Pericardium fibroblast (primary cell): ENCODE data around the gene RDH14. TPM values are rescaled to one million over a fixed set of nuclear protein-coding genes. Genes with fewer than 3 reads are reported as not detected.

Experiments
- total RNA-seq: library from RNA; depleted of rRNA; stranded (reverse); fragments of >200 nt; gene quantifications from 2 replicates; pipeline ENCODE4 v1.2.3, GENCODE V29; 2015

Gene RDH14, protein sequence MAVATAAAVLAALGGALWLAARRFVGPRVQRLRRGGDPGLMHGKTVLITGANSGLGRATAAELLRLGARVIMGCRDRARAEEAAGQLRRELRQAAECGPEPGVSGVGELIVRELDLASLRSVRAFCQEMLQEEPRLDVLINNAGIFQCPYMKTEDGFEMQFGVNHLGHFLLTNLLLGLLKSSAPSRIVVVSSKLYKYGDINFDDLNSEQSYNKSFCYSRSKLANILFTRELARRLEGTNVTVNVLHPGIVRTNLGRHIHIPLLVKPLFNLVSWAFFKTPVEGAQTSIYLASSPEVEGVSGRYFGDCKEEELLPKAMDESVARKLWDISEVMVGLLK
- 35.1 and 37.7 TPM in 2 replicates for total RNA-seq

DNA sequence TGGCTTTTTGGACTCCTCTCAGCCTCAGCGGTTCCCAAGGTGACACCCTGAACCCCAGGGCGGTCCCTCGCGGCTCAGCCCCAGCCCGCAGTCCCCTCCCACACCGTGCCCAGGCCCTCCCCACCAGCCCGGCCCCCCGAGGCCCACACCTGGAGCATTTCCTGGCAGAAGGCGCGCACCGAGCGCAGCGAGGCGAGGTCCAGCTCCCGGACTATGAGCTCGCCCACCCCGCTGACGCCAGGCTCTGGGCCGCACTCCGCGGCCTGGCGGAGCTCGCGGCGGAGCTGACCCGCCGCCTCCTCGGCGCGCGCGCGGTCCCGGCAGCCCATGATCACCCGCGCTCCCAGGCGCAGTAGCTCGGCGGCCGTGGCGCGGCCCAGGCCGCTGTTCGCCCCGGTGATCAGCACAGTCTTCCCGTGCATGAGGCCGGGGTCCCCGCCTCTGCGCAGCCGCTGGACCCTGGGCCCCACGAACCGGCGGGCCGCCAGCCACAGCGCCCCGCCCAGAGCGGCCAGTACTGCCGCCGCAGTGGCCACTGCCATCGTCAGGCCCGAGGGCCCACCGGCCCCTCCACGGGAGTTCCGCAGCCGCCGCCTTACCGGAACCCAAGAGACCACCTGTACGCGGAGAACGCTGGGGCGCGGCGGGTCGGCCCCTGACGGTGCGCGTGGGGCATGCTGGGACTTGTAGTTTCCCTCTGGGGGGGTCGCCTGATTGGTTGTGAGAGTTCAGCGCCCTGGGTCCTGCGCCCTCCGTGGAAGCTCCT, at the start of gene RDH14:
Gene RDH14 (minus strand): TSS at position 623 of the 766 bp plus-strand sequence. CDS start 81 bp downstream, at position 542.

DNA sequence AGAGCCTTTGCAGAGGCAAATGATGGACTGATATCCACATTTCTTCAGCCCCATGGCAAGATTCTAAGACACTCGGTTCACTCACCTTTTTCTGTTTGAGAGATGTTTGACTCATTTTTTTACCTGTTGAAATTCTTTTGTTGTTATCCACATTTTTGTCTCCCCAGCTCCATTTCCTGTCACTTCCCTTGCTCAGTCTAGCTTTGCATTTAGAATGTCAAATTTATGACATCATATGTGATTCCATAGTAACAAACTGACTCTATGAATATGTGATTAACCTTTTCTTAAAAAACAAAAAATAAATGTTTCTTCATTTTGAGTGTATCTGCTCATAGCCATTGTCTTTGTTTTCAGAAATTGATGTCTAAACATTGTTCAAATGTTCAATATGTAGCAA, 28.9 kb upstream of the RDH14 start, which contains the start of gene NT5C1B:
Gene NT5C1B (minus strand): TSS at position 216 of the 400 bp plus-strand sequence. CDS start 101 bp downstream, at position 115.

Other genes with a start within 250 kb of the RDH14 start
- gene NT5C1B, start 28.9 kb upstream of the RDH14 start, total RNA-seq = not detected in 2 replicates